ENCODE measurements around the gene NT5C. TPM values are rescaled to one million over a fixed set of nuclear protein-coding genes. Genes with fewer than 3 reads are reported as not detected.
"Not testable (repeated sequence)": the region's sequence is repeated elsewhere in the genome, so short reads cannot be mapped to it uniquely, and the experiment has no call there.

Gene NT5C
- total RNA-seq, 2 donors from 2014 or later = 120 to 166 TPM

- Histone ChIP-seq H3K27ac (no peak overlapping the region), H3K9me3 (no peaks in the 10 kb centered on the region), H3K4me1 (replicated peaks) (no peaks in the 10 kb centered on the region), H3K36me3 (no peaks in the 10 kb centered on the region), H3K27me3 (replicated peaks; ENCODE audit: insufficient read depth) (no peaks in the 10 kb centered on the region), H3K4me3 (no peak overlapping the region)
- WGBS = 74% methylated on average over 4 of the region's 4 CpGs
- no peak for DNase-seq (ENCODE audit: low spot score)
- intact Hi-C loops (cut with DNase I) = no loop called here
- TF ChIP-seq POLR2A (IDR thresholded peaks at IDR 0.05) = no peak
- no peak for TF ChIP-seq CTCF (IDR thresholded peaks at IDR 0.05)
- no peak for TF ChIP-seq POLR2AphosphoS5 (IDR thresholded peaks at IDR 0.05)
Observed at GRCh38 chr17:75159196-75160031, 27.9 kb upstream of the NT5C start.

- H3K9me3 ChIP-seq; H3K4me3 ChIP-seq; DNase-seq (ENCODE audit: low spot score); H3K36me3 ChIP-seq; H3K4me1 ChIP-seq (replicated peaks); H3K27ac ChIP-seq; H3K27me3 ChIP-seq (replicated peaks; ENCODE audit: insufficient read depth); intact Hi-C loops (cut with DNase I): not testable (repeated sequence)
- 92% methylated on average over 8 of the region's 8 CpGs for WGBS
Observed at GRCh38 chr17:75158480-75158879, 26.9 kb upstream of the NT5C start.

GRCh38 chr17:75155191-75155601 lies 23.7 kb upstream of the NT5C start:
- 76% methylated on average over 3 of the region's 3 CpGs for WGBS
- H3K36me3 ChIP-seq = no peaks in the 10 kb centered on the region
- peaks cover 7% of the 10 kb centered on the region for H3K4me1 ChIP-seq (replicated peaks)
- H3K9me3 ChIP-seq = no peaks in the 10 kb centered on the region
- no peak overlapping the region for H3K27ac ChIP-seq
- intact Hi-C loops (cut with DNase I) = no loop called here
- H3K27me3 ChIP-seq (replicated peaks; ENCODE audit: insufficient read depth) = no peaks in the 10 kb centered on the region
- TF ChIP-seq CTCF (IDR thresholded peaks at IDR 0.05) = no peak
- TF ChIP-seq POLR2AphosphoS5 (IDR thresholded peaks at IDR 0.05) = no peak
- no peak for TF ChIP-seq POLR2A (IDR thresholded peaks at IDR 0.05)
- DNase-seq (ENCODE audit: low spot score) = no peak
- H3K4me3 ChIP-seq = no peak overlapping the region

- Histone ChIP-seq H3K27me3 (replicated peaks; ENCODE audit: insufficient read depth) (no peaks in the 10 kb centered on the region), H3K4me1 (replicated peaks) (peaks cover 7% of the 10 kb centered on the region), H3K4me3 (peak within 1 kb of the TSS; percentile 85), H3K36me3 (no peaks in the 10 kb centered on the region), H3K9me3 (no peaks in the 10 kb centered on the region), H3K27ac (peak within 1 kb of the TSS; percentile 43 to 75)
- intact Hi-C loops (cut with DNase I) = no loop called here
- TF ChIP-seq POLR2A (IDR thresholded peaks at IDR 0.05) (peak; percentile 99), CTCF (IDR thresholded peaks at IDR 0.05) (peak in 1 of 4 experiments; percentile 14), POLR2AphosphoS5 (IDR thresholded peaks at IDR 0.05) (peak; percentile 97)
- 1% methylated on average over 67 of the region's 67 CpGs for WGBS
- DNase-seq (ENCODE audit: low spot score) = peak; percentile 98
Observed at GRCh38 chr17:75154195-75155106, 22.9 kb upstream of the NT5C start, which contains the start of gene JPT1. JPT1 (minus strand) TSS chr17:75154512; CDS start chr17:75154397, 115 bp downstream.

GRCh38 chr17:75153780-75154194 lies 22.2 kb upstream of the NT5C start:
- TF ChIP-seq CTCF (IDR thresholded peaks at IDR 0.05) (no peak), POLR2AphosphoS5 (IDR thresholded peaks at IDR 0.05) (no peak), POLR2A (IDR thresholded peaks at IDR 0.05) (no peak)
- WGBS = 2% methylated on average over 31 of the region's 35 CpGs
- peak overlapping the region; percentile 43 to 75 for H3K27ac ChIP-seq
- intact Hi-C loops (cut with DNase I) = no loop called here
- no peak for DNase-seq (ENCODE audit: low spot score)
- H3K36me3 ChIP-seq = no peaks in the 10 kb centered on the region
- H3K9me3 ChIP-seq = no peaks in the 10 kb centered on the region
- peaks cover 7% of the 10 kb centered on the region for H3K4me1 ChIP-seq (replicated peaks)
- no peaks in the 10 kb centered on the region for H3K27me3 ChIP-seq (replicated peaks; ENCODE audit: insufficient read depth)
- peak overlapping the region; percentile 85 for H3K4me3 ChIP-seq
